ENCODE results near the gene TSNAX.
"Not testable (repeated sequence)": the region's sequence is repeated elsewhere in the genome, so short reads cannot be mapped to it uniquely, and the experiment has no call there.

The TSNAX gene

DNA sequence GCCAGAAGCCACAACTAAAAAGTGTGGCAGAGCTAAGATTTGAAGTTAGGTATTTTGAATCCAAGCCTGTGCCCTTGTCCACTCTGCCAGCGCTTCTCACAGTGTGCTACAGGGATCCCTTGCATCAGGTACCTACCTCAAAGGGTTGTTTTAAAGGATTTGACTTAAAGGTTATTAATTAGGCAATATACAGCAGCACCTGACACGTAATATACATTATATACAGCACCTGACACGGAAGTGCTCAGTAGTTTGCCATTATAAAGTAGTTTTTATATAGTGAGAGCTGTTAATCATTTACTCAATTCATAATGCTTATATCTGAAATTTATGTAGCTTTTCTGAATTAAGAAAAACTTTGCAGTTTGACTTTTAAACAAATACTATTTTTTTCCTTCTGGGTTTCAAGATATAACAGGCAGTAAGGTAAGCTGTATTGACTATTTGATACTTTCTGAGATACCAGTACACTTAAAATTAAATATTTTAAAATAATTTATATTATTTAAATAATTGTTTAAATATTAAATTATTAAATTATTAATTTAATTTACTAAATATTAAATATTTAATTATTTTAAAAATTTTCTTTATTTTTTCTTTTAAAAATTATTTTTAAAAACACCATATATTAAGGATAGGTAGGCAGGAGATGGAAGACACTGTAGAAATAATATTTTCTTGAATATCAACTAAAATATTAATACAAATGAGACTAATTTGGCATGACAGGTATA is 33.3 kb downstream of the TSNAX start:
- DNase-seq (ENCODE audit: low read depth in 2 of 2), result no peak

- no peak for DNase-seq (ENCODE audit: low read depth in 2 of 2)
These were observed 34.8 kb downstream of the TSNAX start for GRCh38 chr1:231563247-231563646.

- no peak for DNase-seq (ENCODE audit: low read depth in 2 of 2)
These were observed 35.9 kb downstream of the TSNAX start for GRCh38 chr1:231564373-231564772.

DNA sequence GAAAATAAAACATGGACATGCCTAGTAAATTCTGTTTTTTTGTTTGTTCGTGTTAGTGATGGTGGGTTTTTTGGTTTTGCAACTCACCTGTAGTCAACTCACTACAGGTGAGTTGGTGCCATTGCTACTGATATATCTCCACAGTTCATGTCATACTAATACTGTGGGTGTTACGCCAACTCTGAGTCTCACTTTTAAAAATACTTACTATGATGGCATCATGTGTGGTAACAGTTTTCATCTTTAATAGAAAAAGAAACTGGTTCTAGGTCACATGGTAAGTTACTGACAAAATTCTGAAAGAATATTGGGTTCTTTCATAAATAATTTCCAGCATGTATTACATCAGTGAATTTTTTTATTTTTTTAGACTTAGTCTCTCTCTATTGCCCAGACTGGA is 38.0 kb downstream of the TSNAX start:
- no peak for DNase-seq (ENCODE audit: low read depth in 2 of 2)

GRCh38 chr1:231570262-231570661 is 41.8 kb downstream of the TSNAX start:
- not testable (repeated sequence) for DNase-seq (ENCODE audit: low read depth in 2 of 2)

GRCh38 chr1:231571904-231572303 is 43.4 kb downstream of the TSNAX start:
- no peak for DNase-seq (ENCODE audit: low read depth in 2 of 2)

- no peak for DNase-seq (ENCODE audit: low read depth in 2 of 2)
These were observed 47.0 kb downstream of the TSNAX start for GRCh38 chr1:231575472-231575871.

DNA sequence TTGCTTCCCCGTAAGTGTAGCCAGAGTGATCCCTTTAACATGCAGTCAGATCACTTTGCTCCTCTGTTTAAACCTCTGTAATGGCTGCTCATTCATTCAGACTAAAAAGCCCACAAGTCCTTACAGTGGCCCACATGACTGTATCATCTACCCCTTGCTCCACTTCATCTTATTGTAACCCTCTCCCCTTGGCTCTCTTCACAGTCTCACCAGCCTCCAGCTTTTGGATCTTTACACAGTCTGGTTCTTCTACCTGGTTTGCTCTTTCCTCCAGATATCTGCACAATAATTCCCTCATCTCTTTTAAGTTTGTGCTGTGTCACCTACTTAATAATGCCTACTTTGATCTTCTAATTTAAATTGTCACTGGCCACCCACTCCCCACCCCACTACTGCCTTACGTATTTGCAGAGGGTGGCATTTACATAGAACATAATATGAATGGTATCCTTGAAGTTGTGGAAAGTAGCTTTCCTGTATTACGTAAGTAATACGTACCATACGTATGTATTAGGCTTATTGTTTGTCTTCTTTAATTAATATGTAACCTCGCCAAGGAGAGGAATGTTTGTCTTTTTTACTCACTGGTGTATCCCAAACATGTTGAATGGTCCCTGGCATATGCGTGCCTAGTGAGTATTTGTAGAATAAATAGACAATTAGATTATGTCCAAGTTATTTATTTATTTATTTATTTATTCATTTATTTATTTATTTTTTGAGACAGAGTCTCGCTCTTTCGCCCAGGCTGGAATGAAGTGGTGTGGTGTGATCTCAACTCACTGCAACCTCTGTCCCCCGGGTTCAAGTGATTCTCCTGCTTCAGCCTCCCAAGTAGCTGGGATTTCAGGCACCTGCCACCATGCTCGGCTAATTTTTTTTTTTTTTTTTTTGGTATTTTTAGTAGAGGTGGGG is 48.6 kb downstream of the TSNAX start:
- no peak for DNase-seq (ENCODE audit: low read depth in 2 of 2)

DNA sequence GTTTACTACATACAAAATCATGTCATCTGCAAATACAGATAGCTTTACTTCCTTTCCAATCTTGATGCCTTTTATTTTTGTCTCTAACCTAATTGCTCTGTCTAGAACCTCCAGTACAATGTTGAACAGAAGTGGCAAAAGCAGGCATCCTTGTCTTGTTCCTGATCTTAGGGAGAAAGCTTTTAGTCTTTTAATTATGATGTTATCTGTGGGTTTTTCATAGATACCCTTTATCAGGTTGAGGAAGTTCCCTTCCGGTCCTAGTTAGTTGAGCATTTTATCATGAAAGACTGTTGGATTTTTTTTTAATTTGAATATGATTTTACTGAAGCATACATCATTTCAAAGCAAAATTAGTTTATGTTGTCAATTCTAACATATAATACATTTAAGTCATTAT is 52.4 kb downstream of the TSNAX start:
- no peak for DNase-seq (ENCODE audit: low read depth in 2 of 2)

GRCh38 chr1:231581859-231582258 is 53.4 kb downstream of the TSNAX start:
- DNase-seq (ENCODE audit: low read depth in 2 of 2), result no peak

GRCh38 chr1:231583376-231583775 is 54.9 kb downstream of the TSNAX start:
- DNase-seq (ENCODE audit: low read depth in 2 of 2), result no peak

GRCh38 chr1:231584117-231584516 is 55.6 kb downstream of the TSNAX start:
- DNase-seq (ENCODE audit: low read depth in 2 of 2), result no peak

GRCh38 chr1:231584921-231585320 is 56.5 kb downstream of the TSNAX start:
- DNase-seq (ENCODE audit: low read depth in 2 of 2), result no peak

- DNase-seq (ENCODE audit: low read depth in 2 of 2), result no peak
These were observed 62.2 kb downstream of the TSNAX start for GRCh38 chr1:231590453-231591198.

GRCh38 chr1:231591466-231591865 is 63.0 kb downstream of the TSNAX start:
- DNase-seq (ENCODE audit: low read depth in 2 of 2), result no peak

DNA sequence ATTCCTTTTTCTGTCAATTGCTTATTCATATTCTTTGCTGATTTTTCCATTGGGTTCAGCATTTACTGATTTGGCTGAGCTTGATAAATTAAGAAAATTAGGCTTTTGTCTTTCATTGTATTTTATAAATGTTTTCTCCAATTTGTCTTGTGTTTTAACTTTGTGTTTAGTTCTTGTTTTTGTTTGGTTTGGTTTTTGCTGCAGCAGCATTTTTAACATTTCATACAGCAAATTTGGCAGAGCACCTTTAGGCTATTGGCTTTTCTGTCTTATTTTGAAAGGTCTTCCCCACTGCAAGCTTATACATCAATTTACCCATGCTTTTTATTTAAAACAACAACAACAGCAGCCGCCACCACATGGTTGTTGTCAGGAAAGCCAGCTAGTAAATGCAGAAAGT is 64.3 kb downstream of the TSNAX start:
- no peak for DNase-seq (ENCODE audit: low read depth in 2 of 2)

- DNase-seq (ENCODE audit: low read depth in 2 of 2), result not testable (repeated sequence)
These were observed 64.8 kb downstream of the TSNAX start for GRCh38 chr1:231593264-231593663.

GRCh38 chr1:231594123-231594522 is 65.7 kb downstream of the TSNAX start:
- no peak for DNase-seq (ENCODE audit: low read depth in 2 of 2)

DNA sequence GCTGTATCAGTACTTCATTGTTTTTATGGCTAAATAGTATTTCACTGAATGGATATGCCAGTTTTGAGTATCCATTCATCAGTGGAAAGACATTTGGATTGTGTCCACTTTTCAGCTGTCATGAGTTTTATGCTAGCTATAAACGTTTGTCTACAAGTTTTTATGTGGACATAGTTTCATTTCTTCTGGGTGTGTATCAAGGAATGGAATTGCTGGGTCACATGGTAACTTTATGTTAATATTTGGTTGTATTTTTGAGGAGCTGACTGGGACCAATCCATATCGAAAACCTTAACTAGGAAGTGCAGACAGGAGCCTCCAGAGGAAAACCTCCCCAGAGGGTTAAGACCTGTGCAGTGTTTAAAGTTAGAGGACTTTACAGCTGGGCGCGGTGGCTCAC is 66.3 kb downstream of the TSNAX start:
- no peak for DNase-seq (ENCODE audit: low read depth in 2 of 2)

DNA sequence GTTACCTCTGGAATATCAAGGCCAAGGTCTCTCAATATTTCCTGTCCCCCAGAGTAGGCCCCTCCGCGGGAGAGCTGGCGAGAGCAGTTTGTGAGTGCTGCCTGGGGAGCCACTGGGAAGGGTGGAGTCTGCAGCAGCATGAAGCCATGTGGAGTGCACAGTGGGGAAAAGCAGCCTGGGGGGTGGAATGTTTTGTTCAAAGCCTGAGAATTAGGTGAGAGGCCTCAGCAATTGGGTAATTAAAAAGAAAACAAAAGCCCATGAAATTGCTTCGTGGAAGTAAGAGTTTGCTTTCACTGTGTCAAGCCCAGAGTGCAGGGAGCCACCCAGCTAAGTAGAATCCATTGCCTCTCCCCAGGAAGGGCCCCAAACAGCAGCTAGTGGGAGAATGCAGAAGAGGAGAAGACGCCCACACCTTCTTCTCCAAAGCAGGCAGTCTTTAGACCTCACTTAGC is 67.9 kb downstream of the TSNAX start:
- DNase-seq (ENCODE audit: low read depth in 2 of 2), result no peak

DNA sequence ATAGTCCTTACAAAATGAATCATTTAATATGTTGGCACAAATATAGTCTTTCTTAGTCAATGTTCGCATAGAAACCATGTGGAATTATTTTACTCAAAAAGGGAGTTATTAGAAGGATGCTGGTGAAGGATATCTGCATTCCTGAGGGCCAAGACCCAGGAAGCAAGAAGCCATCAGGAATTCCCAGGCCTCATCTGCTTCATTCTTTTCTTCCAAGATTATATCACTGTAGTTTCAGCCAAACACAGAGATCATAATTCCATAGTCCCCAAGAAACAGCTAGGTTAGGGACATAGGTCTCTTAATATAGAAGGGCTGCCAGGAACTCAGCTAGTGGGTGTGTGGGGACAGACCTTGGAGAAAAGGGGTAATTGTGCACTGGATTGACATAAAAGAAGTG is 69.5 kb downstream of the TSNAX start:
- DNase-seq (ENCODE audit: low read depth in 2 of 2), result no peak

DNA sequence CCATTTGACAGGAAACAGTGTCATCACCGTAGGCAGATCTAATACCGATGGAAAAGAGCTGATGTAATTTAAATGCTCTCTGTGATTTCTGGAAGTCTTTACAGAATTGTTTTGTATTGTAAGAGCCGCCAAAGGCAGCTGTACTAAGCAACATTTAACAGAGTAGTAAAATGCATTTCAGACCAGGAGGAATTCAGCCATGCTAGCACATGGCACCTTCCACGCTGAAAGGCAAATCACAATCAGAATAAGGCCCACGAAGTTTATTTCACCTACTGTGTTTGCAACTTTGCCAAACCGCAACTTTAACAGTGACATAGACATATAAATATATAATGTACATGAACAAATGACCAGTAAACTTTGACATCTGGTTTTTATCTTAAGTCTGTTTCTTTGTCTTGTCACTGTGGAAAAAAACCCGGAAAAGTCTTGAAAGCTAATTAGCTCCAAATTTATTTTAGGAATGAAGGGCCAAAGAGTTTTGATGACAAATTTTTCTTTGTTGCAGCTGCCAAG is 72.0 kb downstream of the TSNAX start:
- DNase-seq (ENCODE audit: low read depth in 2 of 2), result no peak

Data from stimulated activated CD8-positive, alpha-beta memory T cell treated with anti-CD3 and anti-CD28 coated beads, Interleukin-15, amount 100 ng/mL, for 4 hours (primary cell).